Esophagus muscularis mucosa (tissue), 4 donors: ENCODE data around the gene MCMBP.

ENCODE experiments used
- EP300 ChIP-seq: sonication (generic); formaldehyde crosslinking; IDR thresholded peaks from one replicate; pipeline ENCODE4 v1.6.1; 2017; ENCODE audit warnings: antibody characterized with exemption
- POLR2A ChIP-seq: fragments of 450-650 bp; IDR thresholded peaks from one replicate; pipeline ENCODE4 v1.6.1; 2017; ENCODE audit warnings: antibody characterized with exemption, moderate library complexity, mild to moderate bottlenecking, low read depth
- POLR2AphosphoS5 ChIP-seq, 2 donors: sonication (generic); formaldehyde crosslinking; IDR thresholded peaks; one replicate each; pipeline ENCODE4 v1.6.1; 2017; ENCODE audit warnings: antibody characterized with exemption in 2 of 2
- TF ChIP-seq, protein P1 (sequence below), 3 experiments: fragments of 200-600 bp in 2 of 3; fragments of 450-650 bp in 1 of 3; sonication (generic) in 2 of 3; IDR thresholded peaks; one replicate each; pipeline ENCODE4 v1.5.1; 2017 to 2019; ENCODE audit warnings: antibody characterized with exemption in 3 of 3, mild to moderate bottlenecking in 2 of 3, moderate library complexity in 1 of 3

DNA sequence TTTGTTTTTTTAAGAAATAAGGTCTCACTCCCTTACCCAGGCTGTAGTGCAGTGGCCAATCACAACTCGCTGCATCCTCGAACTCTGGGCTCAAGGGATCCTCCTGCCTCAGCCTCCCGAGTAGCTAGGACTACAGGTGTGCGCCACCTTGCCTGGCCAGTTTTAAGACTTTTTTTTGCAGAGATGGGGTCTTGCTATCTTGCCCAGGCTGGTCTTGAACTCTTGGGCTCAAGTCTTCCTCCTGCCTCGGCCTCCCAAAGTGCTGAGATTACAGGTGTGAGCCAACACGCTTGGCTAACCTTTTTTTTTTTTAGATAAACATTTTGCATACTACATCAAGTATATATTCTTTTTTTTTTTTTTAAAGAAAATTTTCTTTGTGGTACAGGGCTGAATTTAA lies 38.0 kb upstream of the MCMBP start:
- TF ChIP-seq, protein P1, sequence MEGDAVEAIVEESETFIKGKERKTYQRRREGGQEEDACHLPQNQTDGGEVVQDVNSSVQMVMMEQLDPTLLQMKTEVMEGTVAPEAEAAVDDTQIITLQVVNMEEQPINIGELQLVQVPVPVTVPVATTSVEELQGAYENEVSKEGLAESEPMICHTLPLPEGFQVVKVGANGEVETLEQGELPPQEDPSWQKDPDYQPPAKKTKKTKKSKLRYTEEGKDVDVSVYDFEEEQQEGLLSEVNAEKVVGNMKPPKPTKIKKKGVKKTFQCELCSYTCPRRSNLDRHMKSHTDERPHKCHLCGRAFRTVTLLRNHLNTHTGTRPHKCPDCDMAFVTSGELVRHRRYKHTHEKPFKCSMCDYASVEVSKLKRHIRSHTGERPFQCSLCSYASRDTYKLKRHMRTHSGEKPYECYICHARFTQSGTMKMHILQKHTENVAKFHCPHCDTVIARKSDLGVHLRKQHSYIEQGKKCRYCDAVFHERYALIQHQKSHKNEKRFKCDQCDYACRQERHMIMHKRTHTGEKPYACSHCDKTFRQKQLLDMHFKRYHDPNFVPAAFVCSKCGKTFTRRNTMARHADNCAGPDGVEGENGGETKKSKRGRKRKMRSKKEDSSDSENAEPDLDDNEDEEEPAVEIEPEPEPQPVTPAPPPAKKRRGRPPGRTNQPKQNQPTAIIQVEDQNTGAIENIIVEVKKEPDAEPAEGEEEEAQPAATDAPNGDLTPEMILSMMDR (IDR thresholded peaks at IDR 0.05): no peak
- TF ChIP-seq POLR2AphosphoS5 (IDR thresholded peaks at IDR 0.05) (no peak), POLR2A (no peak), EP300 (no peak)
